ENCODE measurements around the gene CHP1.
"Not testable (repeated sequence)": the region's sequence is repeated elsewhere in the genome, so short reads cannot be mapped to it uniquely, and the experiment has no call there.

Gene CHP1

DNA sequence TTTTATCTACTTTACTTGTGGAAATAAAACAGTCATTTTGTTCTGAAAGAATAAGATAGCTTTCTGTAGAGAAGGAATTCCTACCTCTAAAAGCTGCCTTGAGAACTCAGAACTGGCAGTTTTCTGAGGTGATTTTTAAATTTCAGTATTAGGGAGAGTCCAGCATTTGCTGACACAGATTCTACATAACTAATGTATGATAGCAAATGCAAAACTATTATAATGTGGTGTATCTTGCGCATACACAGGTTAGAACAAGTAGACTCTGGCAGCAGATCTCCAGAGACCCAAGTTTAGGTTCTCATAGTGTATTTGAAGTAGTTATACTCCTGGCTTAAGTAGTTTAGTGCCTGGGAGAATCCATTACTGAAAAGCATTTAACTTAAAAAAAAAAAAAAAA is 70.5 kb downstream of the CHP1 start:
- DNase-seq, result no peak

DNA sequence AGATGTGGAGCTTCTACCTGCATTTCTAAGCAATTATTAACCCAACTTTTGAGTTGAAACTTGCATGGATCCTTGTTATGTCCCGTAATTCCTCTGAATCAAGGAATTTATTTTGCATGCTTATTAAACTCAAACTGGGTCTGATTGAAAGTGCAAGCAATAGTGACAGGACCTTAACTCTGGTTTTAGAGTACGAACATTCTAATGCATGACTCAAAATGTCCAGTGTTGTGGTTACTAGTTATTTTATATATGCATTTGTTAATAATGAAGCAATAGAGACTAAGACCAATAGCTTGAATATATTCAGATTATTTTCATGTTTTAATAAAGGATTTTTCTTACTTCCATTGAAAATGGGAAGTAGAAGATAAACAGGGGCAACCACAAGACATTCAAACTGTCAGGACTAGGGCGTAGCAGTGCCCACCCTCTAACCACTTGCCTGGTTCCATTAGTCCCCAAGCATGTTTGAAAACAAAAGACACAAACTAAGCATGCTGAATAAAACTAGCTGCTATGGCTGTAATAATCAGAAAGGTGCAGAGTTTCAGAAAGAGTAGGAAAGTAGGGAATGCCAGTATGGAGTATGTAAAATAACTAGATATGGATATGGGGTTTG is 73.2 kb downstream of the CHP1 start:
- DNase-seq, result no peak

DNA sequence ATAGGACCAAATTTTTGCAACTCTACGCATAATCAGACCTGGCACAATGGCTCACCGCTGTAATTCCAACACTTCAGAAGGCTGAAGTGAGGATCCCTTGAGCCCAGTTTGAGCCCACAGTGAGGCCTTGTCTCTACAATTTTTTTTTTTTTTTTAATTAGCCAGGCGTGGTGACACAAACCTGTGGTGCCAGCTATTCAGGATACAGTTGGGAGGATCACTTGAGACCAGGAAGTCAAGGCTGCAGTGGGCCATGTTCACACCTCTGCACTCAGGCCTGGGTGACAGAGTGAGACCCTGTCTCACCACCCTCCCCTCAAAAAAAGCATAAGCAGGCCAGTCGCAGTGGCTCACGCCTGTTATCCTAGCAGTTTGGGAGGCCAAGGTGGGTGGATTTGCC is 76.6 kb downstream of the CHP1 start:
- DNase-seq, result no peak

DNA sequence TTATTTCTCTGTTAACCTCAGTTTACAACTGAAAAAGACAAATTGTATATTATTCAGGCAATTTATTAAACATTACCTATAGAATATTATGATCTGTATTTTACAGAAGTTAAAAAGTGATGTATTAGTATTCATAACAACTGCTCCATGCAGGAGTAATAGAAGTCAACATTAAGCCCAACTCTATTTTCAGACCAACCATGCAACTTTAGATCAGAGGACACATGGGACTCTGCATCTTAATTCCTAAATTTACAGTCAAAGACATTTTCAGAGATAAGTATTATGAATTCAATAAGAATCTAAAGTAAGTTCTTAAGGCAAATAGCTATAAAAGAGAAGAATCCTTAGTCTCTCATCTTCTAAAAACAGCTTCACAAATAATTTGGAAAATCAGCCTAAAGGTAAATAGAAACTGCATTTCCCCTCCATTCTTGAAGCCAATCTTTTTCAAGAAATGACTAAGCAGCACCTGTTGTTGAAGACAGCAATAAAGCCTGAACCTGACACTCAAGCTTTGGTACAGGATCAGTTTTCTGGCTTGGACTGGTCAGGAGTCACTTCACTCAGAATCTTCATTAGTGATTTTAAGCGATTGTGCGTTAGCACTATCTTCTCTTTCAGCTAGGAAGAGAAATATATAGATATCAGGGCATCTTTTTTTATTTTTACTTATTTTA is 78.3 kb downstream of the CHP1 start:
- no peak for DNase-seq

DNA sequence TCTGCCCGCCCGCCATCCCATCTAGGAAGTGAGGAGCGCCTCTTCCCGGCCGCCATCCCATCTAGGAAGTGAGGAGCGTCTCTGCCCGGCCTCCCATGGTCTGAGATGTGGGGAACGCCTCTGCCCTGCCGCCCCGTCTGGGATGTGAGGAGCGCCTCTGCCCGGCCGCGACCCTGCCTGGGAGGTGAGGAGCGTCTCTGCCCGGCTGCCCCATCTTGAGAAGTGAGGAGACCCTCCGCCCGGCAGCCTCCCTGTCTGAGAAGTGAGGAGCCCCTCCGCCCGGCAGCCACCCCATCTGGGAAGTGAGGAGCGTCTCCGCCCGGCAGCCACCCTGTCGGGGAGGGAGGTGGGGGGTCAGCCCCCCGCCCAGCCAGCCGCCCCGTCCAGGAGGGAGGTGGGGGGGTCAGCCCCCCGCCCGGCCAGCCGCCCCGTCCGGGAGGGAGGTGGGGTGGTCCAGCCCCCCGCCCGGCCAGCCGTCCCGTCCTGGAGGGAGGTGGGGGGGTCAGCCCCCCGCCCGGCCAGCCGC is 89.8 kb downstream of the CHP1 start:
- not testable (repeated sequence) for DNase-seq

DNA sequence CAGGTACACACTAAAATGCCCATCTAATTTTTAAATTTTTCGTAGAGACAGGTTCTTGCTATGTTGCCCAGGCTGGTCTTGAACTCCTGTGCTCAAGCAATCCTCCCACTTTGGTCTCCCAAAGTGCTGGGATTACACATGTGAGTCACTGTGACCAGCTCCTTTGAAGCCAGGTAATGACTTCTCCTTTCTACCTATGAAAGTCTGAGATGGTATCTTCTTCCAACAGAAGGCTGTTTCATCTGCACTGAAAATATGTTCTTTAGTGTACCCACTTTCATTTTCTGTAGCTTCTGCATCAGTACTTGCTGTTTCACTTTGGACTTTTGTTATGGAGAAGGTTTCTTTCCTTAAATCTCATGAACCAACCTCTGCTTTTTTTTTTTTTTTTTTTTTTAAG is 92.5 kb downstream of the CHP1 start:
- DNase-seq, result no peak

DNA sequence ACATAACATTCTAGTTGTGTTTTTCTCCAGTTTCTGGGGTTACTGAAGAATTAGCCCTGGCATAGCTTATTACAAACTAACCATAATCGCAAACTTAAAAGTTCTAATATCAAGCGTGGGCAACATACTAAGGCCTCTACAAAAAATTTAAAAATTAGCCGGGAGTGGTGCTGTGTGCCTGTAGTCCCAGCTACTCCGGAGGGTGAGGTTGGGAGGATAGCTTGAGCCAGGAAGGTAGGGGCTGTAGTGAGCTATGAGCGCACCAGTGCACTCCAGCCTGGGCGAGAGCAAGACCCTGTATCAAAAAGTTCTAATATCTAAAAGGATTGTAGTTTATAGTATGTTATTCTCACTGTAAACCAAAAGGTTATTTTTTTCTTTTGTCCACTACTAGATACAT is 100.2 kb downstream of the CHP1 start:
- DNase-seq, result no peak

Measured in NCI-H2081 (cell line).